ENCODE measurements around the gene MIR17HG. TPM values are rescaled to one million over a fixed set of nuclear protein-coding genes. Genes with fewer than 3 reads are reported as not detected.

Gene MIR17HG
- polyA plus RNA-seq, 1 of the 3 experiments (the other 2 are of a cell fraction) = 0.51 TPM

- Histone ChIP-seq H4K20me1 (ENCODE audit: insufficient read depth) (peaks cover 27% of the 10 kb centered on the region), H3K9ac (no peak overlapping the region), H3K4me2 (no peak overlapping the region), H3K9me2 (no peaks in the 10 kb centered on the region), H3K79me2 (ENCODE audit: insufficient read depth) (peaks cover 28% of the 10 kb centered on the region), H3K36me3 (replicated peaks in 1 of 2; ENCODE audit: control insufficient read depth in 1 of 2, insufficient read depth in 2 of 2, low read length in 1 of 2) (peaks cover 57 to 77% of the 10 kb centered on the region in 2 experiments), H3K4me1 (ENCODE audit: control insufficient read depth in 1 of 2, insufficient read depth in 2 of 2, low read depth in 1 of 2, low read length in 1 of 2) (peaks cover 9 to 10% of the 10 kb centered on the region in 2 experiments), H3K9me3 (no peaks in the 10 kb centered on the region), H3K4me3 (ENCODE audit: low read depth in 2 of 2, low read length in 1 of 2) (no peak overlapping the region), H3F3A (replicated peaks; ENCODE audit: insufficient read depth) (peaks cover 18% of the 10 kb centered on the region), H3K27ac (ENCODE audit: low read depth in 2 of 2, low read length in 1 of 2) (no peak overlapping the region), H2AFZ (ENCODE audit: low read depth) (no peak overlapping the region), H3K27me3 (ENCODE audit: insufficient read depth) (no peaks in the 10 kb centered on the region)
- no peak; the same call in 1 of the 2 replicates for TF ChIP-seq POLR2AphosphoS5 (IDR thresholded peaks at IDR 0.05; ENCODE audit: low read depth, low read length)
- TF ChIP-seq MXI1 (IDR thresholded peaks at IDR 0.05; ENCODE audit: low read depth, low read length) = no peak
- TF ChIP-seq RXRA (IDR thresholded peaks at IDR 0.05; ENCODE audit: borderline replicate concordance, low read depth) = no peak
- no peak for TF ChIP-seq SMC3 (IDR thresholded peaks at IDR 0.05; ENCODE audit: low read depth, low read length)
- no peak for TF ChIP-seq FOXM1 (IDR thresholded peaks at IDR 0.05; ENCODE audit: low read depth)
- ChIA-PET POLR2A (no interaction called here), CTCF (no interaction called here)
- WGBS (ENCODE audit: low lambda C conversion rate) = 92% methylated on average over 6 of the region's 6 CpGs
- DNase-seq = no peak
Measured at GRCh38 chr13:91355099-91355825, 7.8 kb downstream of the MIR17HG start.

DNA sequence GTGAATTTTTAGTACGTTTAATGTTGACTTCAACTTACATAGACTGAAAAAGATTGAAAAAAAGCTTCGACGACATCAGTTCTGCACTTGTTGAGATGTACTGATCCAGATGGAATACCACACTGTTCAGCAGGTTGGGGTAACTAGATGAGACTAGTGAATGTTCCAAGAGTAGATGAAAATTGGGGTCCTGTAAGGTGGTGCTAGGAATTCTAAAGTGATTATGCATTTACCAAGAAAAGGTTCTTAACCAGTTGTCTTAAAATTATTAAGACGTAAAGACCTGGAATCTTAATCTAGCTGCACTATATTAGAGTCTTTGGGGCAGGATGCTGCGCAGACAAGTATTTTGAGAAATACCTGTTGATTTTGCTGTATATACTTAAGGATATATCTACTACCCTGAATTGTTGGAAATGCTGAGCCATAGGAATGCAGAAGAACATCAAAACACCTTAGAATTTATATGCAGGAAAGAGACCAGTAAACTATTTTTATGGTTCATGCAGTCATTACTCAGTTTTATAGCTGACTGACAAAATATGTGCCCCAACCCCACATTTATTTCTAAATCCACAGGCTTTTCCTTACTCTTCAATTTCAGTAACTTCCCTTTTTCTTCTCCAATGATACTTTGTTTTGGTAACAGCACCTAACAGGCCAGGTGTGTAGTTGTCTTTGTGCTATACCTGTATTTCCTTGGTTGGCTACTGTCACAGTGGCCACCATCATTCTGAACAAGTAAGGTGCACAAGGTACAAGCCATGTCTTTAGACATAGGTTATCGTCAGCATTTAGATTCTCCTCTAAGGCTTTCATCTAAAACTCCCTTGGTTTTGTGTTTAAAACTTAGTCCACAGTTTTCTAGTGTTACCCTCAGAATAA lies 8.6 kb downstream of the MIR17HG start:
- H3K9me2 ChIP-seq = no peaks in the 10 kb centered on the region
- H3K4me1 ChIP-seq (ENCODE audit: control insufficient read depth in 1 of 2, insufficient read depth in 2 of 2, low read depth in 1 of 2, low read length in 1 of 2) = peaks cover under 1 to 2% of the 10 kb centered on the region in 2 experiments
- H3K9me3 ChIP-seq = no peaks in the 10 kb centered on the region
- DNase-seq = no peak
- H3K27ac ChIP-seq (ENCODE audit: low read depth in 2 of 2, low read length in 1 of 2) = no peak overlapping the region
- peaks cover 19% of the 10 kb centered on the region for H4K20me1 ChIP-seq (ENCODE audit: insufficient read depth)
- ChIA-PET CTCF (interaction anchor here (0.6 kb wide), 1 partner anchor 9 kb away, joined by 3 read pairs; the partner anchor contains the start of gene MIR17HG), POLR2A (no interaction called here)
- peaks cover 18% of the 10 kb centered on the region for H3F3A ChIP-seq (replicated peaks; ENCODE audit: insufficient read depth)
- no peak overlapping the region for H3K4me2 ChIP-seq
- H3K4me3 ChIP-seq (ENCODE audit: low read depth in 2 of 2, low read length in 1 of 2) = no peak overlapping the region
- H3K79me2 ChIP-seq (ENCODE audit: insufficient read depth) = peaks cover 20% of the 10 kb centered on the region
- H2AFZ ChIP-seq (ENCODE audit: low read depth) = no peak overlapping the region
- H3K9ac ChIP-seq = no peak overlapping the region
- peaks cover 49 to 69% of the 10 kb centered on the region in 2 experiments for H3K36me3 ChIP-seq (replicated peaks in 1 of 2; ENCODE audit: control insufficient read depth in 1 of 2, insufficient read depth in 2 of 2, low read length in 1 of 2)
- whole genome bisulfite sequencing (ENCODE audit: low lambda C conversion rate) = 96% methylated on average over 6 of the region's 6 CpGs
- TF ChIP-seq, protein P1, sequence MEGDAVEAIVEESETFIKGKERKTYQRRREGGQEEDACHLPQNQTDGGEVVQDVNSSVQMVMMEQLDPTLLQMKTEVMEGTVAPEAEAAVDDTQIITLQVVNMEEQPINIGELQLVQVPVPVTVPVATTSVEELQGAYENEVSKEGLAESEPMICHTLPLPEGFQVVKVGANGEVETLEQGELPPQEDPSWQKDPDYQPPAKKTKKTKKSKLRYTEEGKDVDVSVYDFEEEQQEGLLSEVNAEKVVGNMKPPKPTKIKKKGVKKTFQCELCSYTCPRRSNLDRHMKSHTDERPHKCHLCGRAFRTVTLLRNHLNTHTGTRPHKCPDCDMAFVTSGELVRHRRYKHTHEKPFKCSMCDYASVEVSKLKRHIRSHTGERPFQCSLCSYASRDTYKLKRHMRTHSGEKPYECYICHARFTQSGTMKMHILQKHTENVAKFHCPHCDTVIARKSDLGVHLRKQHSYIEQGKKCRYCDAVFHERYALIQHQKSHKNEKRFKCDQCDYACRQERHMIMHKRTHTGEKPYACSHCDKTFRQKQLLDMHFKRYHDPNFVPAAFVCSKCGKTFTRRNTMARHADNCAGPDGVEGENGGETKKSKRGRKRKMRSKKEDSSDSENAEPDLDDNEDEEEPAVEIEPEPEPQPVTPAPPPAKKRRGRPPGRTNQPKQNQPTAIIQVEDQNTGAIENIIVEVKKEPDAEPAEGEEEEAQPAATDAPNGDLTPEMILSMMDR (IDR thresholded peaks at IDR 0.05) = no peak
- TF ChIP-seq MXI1 (IDR thresholded peaks at IDR 0.05; ENCODE audit: low read depth, low read length) = no peak
- TF ChIP-seq EP300 (IDR thresholded peaks at IDR 0.05; ENCODE audit: borderline replicate concordance in 1 of 2, low read depth in 1 of 2, low read length in 1 of 2) = no peak
- TF ChIP-seq FOXM1 (IDR thresholded peaks at IDR 0.05; ENCODE audit: low read depth) = no peak
- TF ChIP-seq GABPA (IDR thresholded peaks at IDR 0.05; ENCODE audit: low read depth) = no peak
- TF ChIP-seq ELF1 (IDR thresholded peaks at IDR 0.05) = no peak
- TF ChIP-seq RAD21 (IDR thresholded peaks at IDR 0.05; ENCODE audit: low read length) = no peak
- TF ChIP-seq POLR2AphosphoS5 (IDR thresholded peaks at IDR 0.05; ENCODE audit: low read depth, low read length) = no peak; the same call in 1 of the 2 replicates
- H3K27me3 ChIP-seq (ENCODE audit: insufficient read depth) = no peaks in the 10 kb centered on the region

Measured in SK-N-SH (cell line).